IMR-90 (cell line): ENCODE data around the gene ARF3. TPM values are rescaled to one million over a fixed set of nuclear protein-coding genes. Genes with fewer than 3 reads are reported as not detected.

Experiments used
- ATAC-seq: fragments of 200-7000 bp; cut with Tn5 transposase; 2 replicates; pipeline ENCODE4 v1.9.1; 2020; ENCODE audit warnings: low read depth, mild to moderate bottlenecking, moderate library complexity
- BruUV-seq: library from RNA; stranded (reverse); fragments of 400-500 nt; replicated peaks from 2 replicates; lab custom pipeline; 2021; lab: Mats Ljungman, UMichigan
- CTCF ChIA-PET: fragments of 300-600 bp; formaldehyde crosslinking; extraction: SDS; loops from one replicate; lab custom pipeline; 2021; ENCODE audit warnings: antibody characterized with exemption; lab: Yijun Ruan, JAX
- POLR2A ChIA-PET: fragments of 300-600 bp; sonication (Branson Sonifier 250); formaldehyde crosslinking; loops from one replicate; lab custom pipeline; 2022; ENCODE audit warnings: antibody characterized with exemption; ENCODE audit not compliant: unreplicated experiment; lab: Charles Lee
- DNase-seq: peaks from one replicate; pipeline ENCODE4 v3.0.0; 2013
- H2AFZ ChIP-seq: replicated peaks from 2 replicates; pipeline ENCODE3; 2013; ENCODE audit warnings: low read length, mild to moderate bottlenecking; ENCODE audit not compliant: poor library complexity
- H2AK5ac ChIP-seq: 2 replicates; pipeline ENCODE4 v1.6.1; 2013; ENCODE audit warnings: low read depth, low read length, inconsistent platforms
- H2AK9ac ChIP-seq: replicated peaks from 2 replicates; pipeline ENCODE3; 2013; ENCODE audit warnings: mild to moderate bottlenecking, low read depth, low read length, moderate library complexity; ENCODE audit not compliant: poor library complexity
- H2BK120ac ChIP-seq: 2 replicates; pipeline ENCODE4 v1.6.1; 2013; ENCODE audit warnings: low read depth, low read length, inconsistent platforms
- H2BK15ac ChIP-seq: 3 replicates; pipeline ENCODE4 v1.6.1; 2013; ENCODE audit warnings: low read depth, low read length, inconsistent platforms
- H2BK20ac ChIP-seq: 2 replicates; pipeline ENCODE4 v1.6.1; 2013; ENCODE audit warnings: low read depth, mild to moderate bottlenecking, inconsistent platforms, low read length, moderate library complexity
- H2BK5ac ChIP-seq: 2 replicates; pipeline ENCODE4 v1.6.1; 2013; ENCODE audit warnings: mild to moderate bottlenecking, low read depth, low read length, inconsistent platforms; ENCODE audit not compliant: poor library complexity, severe bottlenecking
- H3K14ac ChIP-seq: replicated peaks from 2 replicates; pipeline ENCODE4 v1.6.1; 2013; ENCODE audit warnings: low read depth, low read length, inconsistent platforms
- H3K18ac ChIP-seq: 2 replicates; pipeline ENCODE4 v1.6.1; 2013; ENCODE audit warnings: low read depth, low read length, control low read depth
- H3K23ac ChIP-seq: 2 replicates; pipeline ENCODE4 v1.6.1; 2013; ENCODE audit warnings: low read depth, low read length, inconsistent platforms
- H3K27ac ChIP-seq: 2 replicates; pipeline ENCODE4 v1.5.1; 2013; ENCODE audit warnings: mild to moderate bottlenecking, control low read depth, low read length; ENCODE audit not compliant: insufficient read depth
- H3K27me3 ChIP-seq: 2 replicates; pipeline ENCODE4 v1.6.1; 2013; ENCODE audit warnings: low read length; ENCODE audit not compliant: control insufficient read depth, insufficient read depth
- H3K36me3 ChIP-seq: 2 replicates; pipeline ENCODE4 v1.6.1; 2013; ENCODE audit warnings: low read length, mixed read lengths; ENCODE audit not compliant: control insufficient read depth, insufficient read depth
- H3K4ac ChIP-seq: 2 replicates; pipeline ENCODE4 v1.6.1; 2013; ENCODE audit warnings: low read depth, low read length, inconsistent platforms
- H3K4me1 ChIP-seq: 2 replicates; pipeline ENCODE4 v1.6.1; 2013; ENCODE audit warnings: low read length, mixed read lengths; ENCODE audit not compliant: control insufficient read depth, insufficient read depth
- H3K4me2 ChIP-seq: 2 replicates; pipeline ENCODE4 v1.6.1; 2013; ENCODE audit warnings: low read depth, mild to moderate bottlenecking, control low read depth, low read length, moderate library complexity
- H3K4me3 ChIP-seq: 2 replicates; pipeline ENCODE4 v1.5.1; 2013; ENCODE audit warnings: low read depth, mild to moderate bottlenecking, control low read depth, low read length, moderate library complexity; ENCODE audit not compliant: insufficient read depth
- H3K56ac ChIP-seq: 2 replicates; pipeline ENCODE4 v1.6.1; 2013; ENCODE audit warnings: low read length, inconsistent platforms; ENCODE audit not compliant: insufficient read depth; ENCODE audit errors: extremely low read depth
- H3K79me1 ChIP-seq, 2 experiments: 2 replicates each; pipeline ENCODE4 v1.6.1; 2013; ENCODE audit warnings: low read length in 2 of 2, inconsistent platforms in 1 of 2, low read depth in 1 of 2
- H3K9ac ChIP-seq: 2 replicates; pipeline ENCODE4 v1.6.1; 2013; ENCODE audit warnings: low read depth, low read length, control low read depth
- H3K9me1 ChIP-seq: 2 replicates; pipeline ENCODE4 v1.6.1; 2013; ENCODE audit warnings: low read length, inconsistent platforms; ENCODE audit not compliant: insufficient read depth
- H3K9me3 ChIP-seq: 2 replicates; pipeline ENCODE4 v1.6.1; 2013; ENCODE audit warnings: low read length; ENCODE audit not compliant: control insufficient read depth, insufficient read depth
- H4K20me1 ChIP-seq: 2 replicates; pipeline ENCODE4 v1.6.1; 2013; ENCODE audit warnings: low read length, inconsistent platforms; ENCODE audit not compliant: insufficient read depth
- H4K5ac ChIP-seq: 2 replicates; pipeline ENCODE4 v1.6.1; 2013; ENCODE audit warnings: mild to moderate bottlenecking, low read depth, low read length, control low read depth
- H4K8ac ChIP-seq, 2 experiments: 2 replicates each; pipeline ENCODE4 v1.6.1; 2013; ENCODE audit warnings: low read depth in 2 of 2, low read length in 2 of 2, control low read depth in 1 of 2, inconsistent platforms in 1 of 2
- H4K91ac ChIP-seq: 2 replicates; pipeline ENCODE4 v1.6.1; 2013; ENCODE audit warnings: low read depth, low read length, inconsistent platforms; ENCODE audit not compliant: insufficient read depth
- BHLHE40 ChIP-seq: fragments of 150-350 bp; IDR thresholded peaks from 2 replicates; pipeline ENCODE4 v1.6.1; 2016; ENCODE audit warnings: mild to moderate bottlenecking, low read depth, low read length
- CEBPB ChIP-seq: IDR thresholded peaks from 2 replicates; pipeline ENCODE4 v1.6.1; 2012; ENCODE audit warnings: low read depth, low read length, improper control_type of control experiment
- CHD1 ChIP-seq: IDR thresholded peaks from 2 replicates; pipeline ENCODE4 v1.6.1; 2012; ENCODE audit warnings: low read depth, low read length, improper control_type of control experiment
- FOS ChIP-seq: fragments of 150-350 bp; IDR thresholded peaks from 2 replicates; pipeline ENCODE4 v1.6.1; 2016; ENCODE audit warnings: low read depth, low read length
- MAFK ChIP-seq: IDR thresholded peaks from 2 replicates; pipeline ENCODE4 v1.6.1; 2012; ENCODE audit warnings: low read depth, low read length, improper control_type of control experiment
- MAZ ChIP-seq: IDR thresholded peaks from 2 replicates; pipeline ENCODE4 v1.6.1; 2012; ENCODE audit warnings: low read depth, mild to moderate bottlenecking, low read length, improper control_type of control experiment, moderate library complexity, borderline replicate concordance
- MXI1 ChIP-seq: IDR thresholded peaks from 2 replicates; pipeline ENCODE4 v1.6.1; 2012; ENCODE audit warnings: low read depth, mild to moderate bottlenecking, low read length, moderate library complexity, borderline replicate concordance
- NFE2L2 ChIP-seq: fragments of 150-350 bp; IDR thresholded peaks from 2 replicates; pipeline ENCODE4 v1.6.1; 2016; ENCODE audit warnings: low read depth, mild to moderate bottlenecking, low read length
- POLR2A ChIP-seq: IDR thresholded peaks from 2 replicates; pipeline ENCODE4 v1.6.1; 2012; ENCODE audit warnings: mild to moderate bottlenecking, low read depth, low read length
- RAD21 ChIP-seq: IDR thresholded peaks from 2 replicates; pipeline ENCODE4 v1.6.1; 2012; ENCODE audit warnings: low read length, improper control_type of control experiment
- RCOR1 ChIP-seq: IDR thresholded peaks from 2 replicates; pipeline ENCODE4 v1.6.1; 2012; ENCODE audit warnings: mild to moderate bottlenecking, low read length, improper control_type of control experiment; ENCODE audit not compliant: insufficient replicate concordance
- RFX5 ChIP-seq: IDR thresholded peaks from 2 replicates; pipeline ENCODE4 v1.8.0; 2012; ENCODE audit warnings: low read depth, mild to moderate bottlenecking, low read length, moderate library complexity
- SMC3 ChIP-seq: fragments of 150-350 bp; IDR thresholded peaks from 2 replicates; pipeline ENCODE4 v1.6.1; 2016; ENCODE audit warnings: low read depth, mild to moderate bottlenecking, antibody characterized with exemption, low read length, moderate library complexity
- WGBS, 2 experiments: methylation state at CpG; one replicate each; pipeline versions ENCODE4 v1.1.5 to v1.1.7; 2013; ENCODE audit warnings: missing lambda C conversion rate in 2 of 2; ENCODE audit not compliant: insufficient read length in 1 of 2; ENCODE audit errors: extremely low coverage in 2 of 2; 5-methylcytosine and 5-hydroxymethylcytosine counted together
- dilution Hi-C: fragments of 300-500 bp; cut with HindIII; formaldehyde crosslinking; loops from one replicate; pipeline ENCODE4 v1.14.3; 2018; ENCODE audit warnings: low sequenced_read_pairs; ENCODE audit not compliant: unreplicated experiment
- in situ Hi-C: fragments of 300-500 bp; cut with MboI; formaldehyde crosslinking; loops from 3 replicates; pipeline ENCODE4 v1.14.3; 2019; ENCODE audit warnings: low sequenced_read_pairs, inconsistent platforms, mixed read lengths
- intact Hi-C: fragments of 100-400 bp; cut with micrococcal nuclease; formaldehyde crosslinking; loops from 2 replicates; pipeline ENCODE4 v1.10.0; 2022
- polyA plus RNA-seq, 3 experiments: library from polyadenylated mRNA; depleted of rRNA; stranded (reverse); fragments of >200 nt; gene quantifications; 2 replicates each; pipeline ENCODE4 v1.2.3, GENCODE V29; 2012; ENCODE audit warnings: low replicate concordance in 1 of 3
- total RNA-seq: library from RNA; depleted of rRNA; stranded (reverse); fragments of >200 nt; gene quantifications from 2 replicates; pipeline ENCODE4 v1.2.3, GENCODE V29; 2012
- TF ChIP-seq, protein P1 (sequence below): fragments of 150-350 bp; IDR thresholded peaks from 2 replicates; pipeline ENCODE4 v1.6.1; 2016; ENCODE audit warnings: low read depth, mild to moderate bottlenecking, low read length, moderate library complexity, borderline replicate concordance
- TF ChIP-seq, protein P2 (sequence below): fragments of 150-350 bp; IDR thresholded peaks from 2 replicates; pipeline ENCODE4 v1.6.1; 2017; ENCODE audit warnings: mild to moderate bottlenecking, antibody characterized with exemption, low read length, low read depth

ARF3 gene
- total and polyA plus RNA-seq, 2 of the 4 experiments (the other 2 are of a cell fraction), result 97.7 to 198 TPM

DNA sequence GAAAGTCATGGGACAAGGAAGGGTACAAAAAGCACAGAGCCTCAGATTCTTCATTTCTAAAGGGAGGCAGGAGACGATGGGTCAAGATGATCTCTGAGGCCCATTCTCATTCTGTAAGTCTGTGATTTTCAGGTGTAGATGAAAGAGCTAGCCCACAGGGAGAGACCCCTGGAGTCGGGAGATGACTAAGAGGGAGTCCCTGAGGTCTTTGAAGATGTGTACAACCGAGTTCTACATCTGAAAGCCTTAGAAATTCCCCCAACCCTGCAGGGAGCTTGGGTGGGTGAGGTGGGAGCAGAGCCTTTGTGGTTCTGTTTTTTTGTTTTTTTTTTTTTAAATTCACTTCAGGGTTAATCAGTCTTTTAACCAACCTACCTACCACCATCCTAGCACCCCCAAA, 11.2 kb upstream of the ARF3 start (continued):
- TF ChIP-seq, protein P1, sequence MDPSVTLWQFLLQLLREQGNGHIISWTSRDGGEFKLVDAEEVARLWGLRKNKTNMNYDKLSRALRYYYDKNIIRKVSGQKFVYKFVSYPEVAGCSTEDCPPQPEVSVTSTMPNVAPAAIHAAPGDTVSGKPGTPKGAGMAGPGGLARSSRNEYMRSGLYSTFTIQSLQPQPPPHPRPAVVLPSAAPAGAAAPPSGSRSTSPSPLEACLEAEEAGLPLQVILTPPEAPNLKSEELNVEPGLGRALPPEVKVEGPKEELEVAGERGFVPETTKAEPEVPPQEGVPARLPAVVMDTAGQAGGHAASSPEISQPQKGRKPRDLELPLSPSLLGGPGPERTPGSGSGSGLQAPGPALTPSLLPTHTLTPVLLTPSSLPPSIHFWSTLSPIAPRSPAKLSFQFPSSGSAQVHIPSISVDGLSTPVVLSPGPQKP, result no peak

DNA sequence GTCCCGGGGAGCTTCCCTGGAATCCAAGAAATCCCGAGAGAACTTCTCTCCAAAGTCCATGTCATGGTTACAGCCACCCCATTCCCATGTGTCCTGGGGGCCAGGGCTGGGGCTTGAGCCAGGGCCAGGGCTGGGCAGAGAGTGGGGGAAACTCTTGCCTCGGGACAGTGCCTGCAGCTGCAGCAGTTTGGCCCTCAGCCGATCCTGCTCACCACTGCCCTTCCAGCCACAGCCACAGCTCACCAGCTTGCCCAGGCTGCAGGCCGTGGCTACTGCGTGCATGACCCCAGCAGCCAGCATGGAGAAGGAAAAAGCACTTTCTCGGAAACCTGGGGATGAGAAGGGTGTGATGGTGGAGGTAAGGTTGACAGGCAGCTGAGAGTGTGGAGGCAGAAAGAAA, 10.7 kb upstream of the ARF3 start:
- Histone ChIP-seq H3K27me3 (peaks cover 76% of the 10 kb centered on the region), H2AK9ac (no peak overlapping the region), H3K79me1 (no peaks in the 10 kb centered on the region), H3K36me3 (no peaks in the 10 kb centered on the region), H3K4me2 (no peak overlapping the region), H4K8ac (no peak overlapping the region), H3K9me3 (no peaks in the 10 kb centered on the region), H3K9me1 (0 out of 2 replicates have a peak, but pooled peaks cover 4% of the 10 kb centered on the region), H3K4me1 (peaks cover 11% of the 10 kb centered on the region), H4K91ac (no peak overlapping the region), H3K9ac (no peak overlapping the region), H3K56ac (no peak overlapping the region), H2AFZ (no peak overlapping the region), H4K5ac (no peak overlapping the region), H3K4me3 (no peak overlapping the region), H2AK5ac (no peak overlapping the region), H3K27ac (no peak overlapping the region), H3K14ac (no peak overlapping the region), H3K23ac (no peak overlapping the region), H3K4ac (no peak overlapping the region), H2BK15ac (no peak overlapping the region), H4K20me1 (no peaks in the 10 kb centered on the region; the same call in 1 of the 2 replicates), H2BK20ac (no peak overlapping the region), H2BK120ac (no peak overlapping the region), H3K18ac (no peak overlapping the region), H2BK5ac (no peak overlapping the region)
- POLR2A ChIA-PET, result no interaction called here
- intact Hi-C loops, result no loop called here
- ATAC-seq (no peak), DNase-seq (no peak)
- in situ Hi-C loops, result no loop called here
- BruUV-seq, result no TSS peak
- CTCF ChIA-PET, result interaction anchor here (1.3 to 2.7 kb wide), 2 partner anchors 10 to 20 kb away, joined by 3 to 7 read pairs; partner anchors contain the start of gene WNT1
- dilution Hi-C loops, result no loop called here
- WGBS, 2 experiments, result no CpG with 5 or more reads among the region's 7 CpGs
- TF ChIP-seq MXI1 (no peak), FOS (no peak), RAD21 (no peak), POLR2A (no peak), RCOR1 (no peak), MAZ (no peak), NFE2L2 (no peak), SMC3 (no peak), RFX5 (no peak), MAFK (no peak), CHD1 (no peak), BHLHE40 (no peak), CEBPB (no peak)
- TF ChIP-seq, protein P2, sequence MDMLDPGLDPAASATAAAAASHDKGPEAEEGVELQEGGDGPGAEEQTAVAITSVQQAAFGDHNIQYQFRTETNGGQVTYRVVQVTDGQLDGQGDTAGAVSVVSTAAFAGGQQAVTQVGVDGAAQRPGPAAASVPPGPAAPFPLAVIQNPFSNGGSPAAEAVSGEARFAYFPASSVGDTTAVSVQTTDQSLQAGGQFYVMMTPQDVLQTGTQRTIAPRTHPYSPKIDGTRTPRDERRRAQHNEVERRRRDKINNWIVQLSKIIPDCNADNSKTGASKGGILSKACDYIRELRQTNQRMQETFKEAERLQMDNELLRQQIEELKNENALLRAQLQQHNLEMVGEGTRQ, result no peak
- TF ChIP-seq, protein P1, result no peak
